HG03095 (cell line): ENCODE measurements around the gene RYR2.
A peak's percentile ranks its signal among the peaks of the same experiment; 100 is the strongest.
"Not testable (repeated sequence)": the region's sequence is repeated elsewhere in the genome, so short reads cannot be mapped to it uniquely, and the experiment has no call there.

Experiments used
- ATAC-seq: cut with Tn5 transposase; IDR thresholded peaks from one replicate; pipeline ENCODE4 v1.9.1; 2021; ENCODE audit warnings: moderate library complexity; ENCODE audit not compliant: unreplicated experiment

Gene RYR2

DNA sequence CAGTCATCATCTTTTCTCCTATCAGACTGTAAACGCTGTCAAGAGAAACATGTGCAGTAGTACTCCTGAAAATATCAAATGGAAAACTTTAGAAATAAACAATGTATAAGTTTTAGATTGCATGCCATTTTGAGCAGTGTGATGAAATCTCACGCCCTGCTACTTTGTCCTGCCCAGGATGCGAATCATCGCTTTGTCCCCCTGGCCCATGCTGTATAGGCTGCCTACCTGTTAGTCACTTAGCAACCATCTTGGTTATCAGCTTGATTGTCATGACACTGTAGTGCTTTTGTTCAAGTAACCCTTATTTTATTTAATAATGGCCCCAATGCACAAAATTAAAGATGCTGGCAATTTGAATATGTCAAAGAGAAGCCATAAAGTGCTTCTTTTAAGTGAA lies 485.8 kb downstream of the RYR2 start:
- ATAC-seq: no peak

- ATAC-seq: no peak
Observed at GRCh38 chr1:237528545-237528944, 486.6 kb downstream of the RYR2 start.

GRCh38 chr1:237539055-237539454 lies 497.1 kb downstream of the RYR2 start:
- ATAC-seq: no peak

- ATAC-seq: no peak
Observed at GRCh38 chr1:237542525-237543418, 500.8 kb downstream of the RYR2 start.

- no peak for ATAC-seq
Observed at GRCh38 chr1:237553078-237553477, 511.1 kb downstream of the RYR2 start.

DNA sequence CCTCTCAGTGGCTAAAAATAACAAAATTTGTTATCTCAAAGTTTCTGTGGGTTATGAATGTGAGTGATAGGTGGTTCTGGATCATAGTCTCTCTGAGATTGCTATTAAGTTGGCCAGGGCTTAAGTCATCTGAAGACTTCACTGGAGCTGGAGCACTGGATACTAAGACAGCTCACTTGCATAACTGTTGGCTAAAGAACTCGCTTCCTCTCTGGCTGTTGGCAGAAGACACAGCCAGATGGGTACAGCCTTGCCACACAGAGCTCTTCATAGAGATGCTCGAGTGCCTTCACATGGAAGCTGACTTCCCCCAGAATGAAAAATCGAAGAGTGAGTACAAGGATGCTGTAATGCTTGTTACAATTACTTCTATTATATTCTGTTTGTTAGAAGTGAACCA lies 514.9 kb downstream of the RYR2 start:
- no peak for ATAC-seq

- peak; percentile 87 for ATAC-seq
Observed at GRCh38 chr1:237562242-237562823, 520.3 kb downstream of the RYR2 start.

- no peak for ATAC-seq
Observed at GRCh38 chr1:237565236-237565635, 523.3 kb downstream of the RYR2 start.

- ATAC-seq: no peak
Observed at GRCh38 chr1:237566581-237566980, 524.6 kb downstream of the RYR2 start.

DNA sequence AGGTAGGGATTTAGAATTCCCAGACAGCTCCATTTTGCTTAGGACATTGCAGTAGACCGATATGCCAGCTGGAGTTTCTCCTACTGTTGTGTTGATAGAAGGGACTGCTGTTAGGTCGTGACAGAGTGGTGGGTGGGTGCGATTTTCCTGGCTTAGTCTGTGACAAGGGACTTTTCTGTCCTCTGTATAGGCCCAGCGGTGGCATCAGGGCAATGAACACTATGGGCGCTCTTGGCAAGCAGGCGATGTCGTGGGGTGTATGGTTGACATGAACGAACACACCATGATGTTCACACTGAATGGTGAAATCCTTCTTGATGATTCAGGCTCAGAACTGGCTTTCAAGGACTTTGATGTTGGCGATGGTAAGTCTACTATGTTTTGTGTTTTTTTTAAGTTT lies 527.0 kb downstream of the RYR2 start:
- ATAC-seq: no peak

GRCh38 chr1:237570530-237570929 lies 528.5 kb downstream of the RYR2 start:
- no peak for ATAC-seq

DNA sequence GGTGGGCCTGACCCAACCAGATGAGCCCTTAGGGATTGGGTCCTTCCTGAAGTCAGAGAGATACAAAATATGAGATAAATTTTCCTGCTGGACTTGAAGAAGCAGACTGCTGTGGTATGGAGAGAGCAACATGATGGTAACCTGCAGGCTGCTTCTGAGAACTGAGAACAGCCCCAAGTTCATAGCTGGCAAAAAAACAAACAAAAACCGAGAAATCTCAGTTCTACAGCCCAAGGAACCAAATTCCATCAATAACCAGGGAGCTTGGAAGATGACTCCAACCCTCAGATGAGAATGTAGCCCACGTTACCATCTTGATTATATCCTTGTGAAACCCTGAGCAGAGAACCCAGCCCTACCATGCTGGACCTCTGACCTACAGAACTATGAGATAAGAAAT lies 532.6 kb downstream of the RYR2 start:
- no peak for ATAC-seq

DNA sequence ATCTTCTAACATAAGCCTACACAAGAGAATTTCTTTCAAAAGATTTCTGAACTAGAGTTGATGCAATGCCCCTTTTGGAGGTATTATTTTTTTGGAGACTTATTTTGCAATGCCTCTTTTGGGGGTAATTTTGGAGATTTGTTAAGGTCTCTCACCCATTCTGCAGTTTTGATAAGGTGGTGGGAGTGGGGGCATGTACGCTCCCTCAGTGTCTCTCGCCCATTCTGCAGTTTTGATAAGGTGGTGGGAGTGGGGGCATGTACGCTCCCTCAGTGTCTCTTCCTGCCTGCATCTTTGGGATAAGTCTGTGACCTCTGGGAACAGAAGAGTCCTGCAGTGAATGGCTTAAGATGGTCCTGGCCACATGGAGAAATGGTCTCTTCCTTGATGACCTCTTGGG lies 536.6 kb downstream of the RYR2 start:
- no peak for ATAC-seq

DNA sequence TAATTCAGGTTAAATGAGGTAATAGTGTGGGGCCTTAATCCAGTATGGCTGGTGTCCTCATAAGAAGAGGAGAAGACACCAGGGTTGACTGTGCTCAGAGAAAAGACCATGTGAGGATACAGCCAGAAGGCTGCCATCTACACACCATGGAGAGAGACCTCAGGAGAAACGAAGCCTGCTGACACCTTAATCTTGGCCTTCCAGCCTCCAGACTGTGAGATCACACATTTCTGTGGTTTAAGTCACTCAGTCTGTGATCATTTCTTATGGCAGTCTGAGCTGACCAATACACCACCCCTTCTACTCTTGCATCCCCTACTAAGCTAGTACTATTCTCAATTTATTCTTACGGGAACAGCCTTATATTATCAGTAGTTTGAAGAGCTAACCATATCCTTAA lies 538.7 kb downstream of the RYR2 start:
- no peak for ATAC-seq

DNA sequence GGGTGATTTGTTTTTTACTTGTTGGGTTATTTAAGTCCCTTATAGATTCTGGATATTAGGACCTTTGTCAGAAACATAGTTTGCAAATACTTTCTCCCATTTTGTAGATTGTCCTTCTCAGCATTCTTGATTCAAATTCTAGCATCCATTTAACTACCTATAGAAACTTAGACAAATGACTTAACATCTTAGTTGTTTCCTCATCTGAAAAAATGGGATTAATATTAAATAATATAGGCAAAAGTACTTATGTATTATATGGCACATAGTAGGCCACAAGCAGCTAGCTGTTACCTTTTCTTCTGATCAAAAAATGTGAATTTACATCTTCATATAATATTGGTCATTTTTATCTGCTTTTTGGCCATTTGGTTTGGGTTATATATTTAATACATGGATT lies 541.3 kb downstream of the RYR2 start:
- ATAC-seq: no peak

DNA sequence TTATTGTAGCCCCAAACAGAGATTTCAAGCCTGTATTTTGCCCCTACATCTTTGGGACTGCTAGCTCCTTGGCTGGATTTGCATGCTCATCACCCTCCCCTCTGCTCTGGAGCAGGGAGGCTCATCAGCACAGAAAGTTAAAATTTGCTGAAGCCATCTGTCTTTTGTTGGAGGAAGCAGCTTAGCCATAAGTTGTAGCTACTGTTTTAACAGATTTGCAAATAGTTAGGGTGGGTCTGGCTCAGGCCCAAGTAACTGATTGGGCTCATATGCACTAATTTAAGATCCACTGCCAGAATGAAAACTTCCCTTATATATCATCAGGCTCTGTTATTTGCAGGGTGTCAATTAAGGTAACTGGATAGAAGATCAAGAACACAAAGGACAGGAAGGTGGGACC lies 541.8 kb downstream of the RYR2 start:
- ATAC-seq: no peak

DNA sequence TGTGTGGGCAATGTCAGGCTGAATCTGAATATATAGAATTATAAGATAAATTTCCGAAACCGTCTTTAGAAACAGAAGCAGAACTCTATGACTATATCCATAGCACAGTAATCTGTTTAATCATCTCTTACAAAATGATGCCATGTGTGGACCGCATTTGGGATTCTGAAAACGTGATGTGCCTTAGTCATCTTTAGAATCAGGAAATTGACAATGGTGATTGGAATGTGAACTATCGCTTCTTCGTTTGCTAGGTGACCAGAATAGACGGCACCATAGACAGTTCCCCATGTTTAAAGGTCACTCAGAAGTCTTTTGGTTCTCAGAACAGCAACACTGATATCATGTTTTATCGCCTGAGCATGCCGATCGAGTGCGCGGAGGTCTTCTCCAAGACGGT lies 548.4 kb downstream of the RYR2 start:
- ATAC-seq: no peak

GRCh38 chr1:237591353-237591752 lies 549.4 kb downstream of the RYR2 start:
- ATAC-seq: no peak

- not testable (repeated sequence) for ATAC-seq
Observed at GRCh38 chr1:237603036-237603568, 561.1 kb downstream of the RYR2 start.

DNA sequence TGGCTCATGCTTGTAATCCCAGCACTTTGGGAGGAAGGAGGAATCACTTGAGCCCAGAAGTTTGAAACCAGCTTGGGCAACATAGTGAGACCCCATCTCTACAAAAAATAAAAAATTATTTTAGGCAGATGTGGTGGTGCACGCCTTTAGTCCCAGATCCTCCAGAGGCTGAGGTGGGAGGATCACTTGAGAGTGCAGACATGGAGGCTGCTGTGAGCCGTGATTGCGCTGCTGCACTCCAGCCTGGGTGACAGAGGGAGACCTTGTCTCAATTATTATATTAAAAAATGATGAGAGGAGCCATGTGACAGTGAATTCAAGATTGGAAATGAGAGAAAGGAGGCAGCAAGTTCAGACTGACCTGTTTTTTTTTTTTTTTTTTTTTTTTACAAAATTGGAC lies 566.4 kb downstream of the RYR2 start:
- ATAC-seq: no peak

DNA sequence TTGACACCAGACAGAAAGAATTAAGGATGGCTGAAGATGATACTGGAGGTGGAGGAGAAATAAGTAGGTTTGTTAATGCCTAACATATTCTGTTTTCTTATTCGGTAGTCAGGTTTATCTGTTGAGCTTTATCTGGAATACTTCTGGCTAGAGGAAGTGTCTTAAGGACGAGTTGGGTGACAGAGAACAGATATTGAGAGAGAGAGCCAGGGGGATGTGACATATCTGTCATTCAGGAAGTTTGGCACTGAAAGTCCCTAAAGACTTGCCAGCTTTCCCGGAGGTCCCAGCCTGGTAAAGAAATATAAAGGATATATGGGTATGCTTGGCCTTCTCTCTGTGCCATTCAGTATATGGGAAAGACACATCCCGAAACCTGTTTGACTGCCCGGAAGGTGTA lies 568.2 kb downstream of the RYR2 start:
- ATAC-seq: no peak

- no peak for ATAC-seq
Observed at GRCh38 chr1:237613984-237614383, 572.0 kb downstream of the RYR2 start.
